ENCODE data around the gene NUTM2E. TPM values are rescaled to one million over a fixed set of nuclear protein-coding genes. Genes with fewer than 3 reads are reported as not detected.

The NUTM2E gene
- polyA plus RNA-seq, 3 donors from 2014 or later: not detected

Other genes with a start within 250 kb of the NUTM2E start
- gene SFTPA1, start 215.8 kb upstream of the NUTM2E start, polyA plus RNA-seq: not detected
- gene NUTM2B, start 123.5 kb upstream of the NUTM2E start, polyA plus RNA-seq: under 1 TPM in 1 of 3 donors, not detected in 2; 0.09 TPM
- not detected for gene SFTPD, start 122.4 kb downstream of the NUTM2E start, polyA plus RNA-seq

All from immature natural killer cell (primary cell).